AG10803 (cell line): ENCODE results near the gene GPR155.

Source experiments
- DNase-seq: peaks from one replicate; pipeline ENCODE4 v3.0.0; 2010; ENCODE audit warnings: low read depth
- H3K4me3 ChIP-seq: 2 replicates; pipeline ENCODE4 v1.5.1; 2011; ENCODE audit warnings: mild to moderate bottlenecking, low read length, control low read depth
- TF ChIP-seq, protein P1 (sequence below): conservative IDR thresholded peaks from 2 replicates; pipeline ENCODE4 v1.5.1; 2011; ENCODE audit warnings: mild to moderate bottlenecking, low read length, control low read depth, inconsistent platforms

GPR155 gene, protein sequence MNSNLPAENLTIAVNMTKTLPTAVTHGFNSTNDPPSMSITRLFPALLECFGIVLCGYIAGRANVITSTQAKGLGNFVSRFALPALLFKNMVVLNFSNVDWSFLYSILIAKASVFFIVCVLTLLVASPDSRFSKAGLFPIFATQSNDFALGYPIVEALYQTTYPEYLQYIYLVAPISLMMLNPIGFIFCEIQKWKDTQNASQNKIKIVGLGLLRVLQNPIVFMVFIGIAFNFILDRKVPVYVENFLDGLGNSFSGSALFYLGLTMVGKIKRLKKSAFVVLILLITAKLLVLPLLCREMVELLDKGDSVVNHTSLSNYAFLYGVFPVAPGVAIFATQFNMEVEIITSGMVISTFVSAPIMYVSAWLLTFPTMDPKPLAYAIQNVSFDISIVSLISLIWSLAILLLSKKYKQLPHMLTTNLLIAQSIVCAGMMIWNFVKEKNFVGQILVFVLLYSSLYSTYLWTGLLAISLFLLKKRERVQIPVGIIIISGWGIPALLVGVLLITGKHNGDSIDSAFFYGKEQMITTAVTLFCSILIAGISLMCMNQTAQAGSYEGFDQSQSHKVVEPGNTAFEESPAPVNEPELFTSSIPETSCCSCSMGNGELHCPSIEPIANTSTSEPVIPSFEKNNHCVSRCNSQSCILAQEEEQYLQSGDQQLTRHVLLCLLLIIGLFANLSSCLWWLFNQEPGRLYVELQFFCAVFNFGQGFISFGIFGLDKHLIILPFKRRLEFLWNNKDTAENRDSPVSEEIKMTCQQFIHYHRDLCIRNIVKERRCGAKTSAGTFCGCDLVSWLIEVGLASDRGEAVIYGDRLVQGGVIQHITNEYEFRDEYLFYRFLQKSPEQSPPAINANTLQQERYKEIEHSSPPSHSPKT

GRCh38 chr2:174486563-174487107, at the start of gene GPR155:
Gene GPR155 (minus strand): TSS chr2:174487029. CDS start chr2:174481956, 5,073 bp downstream.
- peak; percentile 32 for DNase-seq
- H3K4me3 ChIP-seq: peak within 1 kb of the TSS; percentile 94
- TF ChIP-seq, protein P1, sequence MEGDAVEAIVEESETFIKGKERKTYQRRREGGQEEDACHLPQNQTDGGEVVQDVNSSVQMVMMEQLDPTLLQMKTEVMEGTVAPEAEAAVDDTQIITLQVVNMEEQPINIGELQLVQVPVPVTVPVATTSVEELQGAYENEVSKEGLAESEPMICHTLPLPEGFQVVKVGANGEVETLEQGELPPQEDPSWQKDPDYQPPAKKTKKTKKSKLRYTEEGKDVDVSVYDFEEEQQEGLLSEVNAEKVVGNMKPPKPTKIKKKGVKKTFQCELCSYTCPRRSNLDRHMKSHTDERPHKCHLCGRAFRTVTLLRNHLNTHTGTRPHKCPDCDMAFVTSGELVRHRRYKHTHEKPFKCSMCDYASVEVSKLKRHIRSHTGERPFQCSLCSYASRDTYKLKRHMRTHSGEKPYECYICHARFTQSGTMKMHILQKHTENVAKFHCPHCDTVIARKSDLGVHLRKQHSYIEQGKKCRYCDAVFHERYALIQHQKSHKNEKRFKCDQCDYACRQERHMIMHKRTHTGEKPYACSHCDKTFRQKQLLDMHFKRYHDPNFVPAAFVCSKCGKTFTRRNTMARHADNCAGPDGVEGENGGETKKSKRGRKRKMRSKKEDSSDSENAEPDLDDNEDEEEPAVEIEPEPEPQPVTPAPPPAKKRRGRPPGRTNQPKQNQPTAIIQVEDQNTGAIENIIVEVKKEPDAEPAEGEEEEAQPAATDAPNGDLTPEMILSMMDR: 0 out of 2 replicates have a peak, but pooled peaks have one; percentile 2

DNA sequence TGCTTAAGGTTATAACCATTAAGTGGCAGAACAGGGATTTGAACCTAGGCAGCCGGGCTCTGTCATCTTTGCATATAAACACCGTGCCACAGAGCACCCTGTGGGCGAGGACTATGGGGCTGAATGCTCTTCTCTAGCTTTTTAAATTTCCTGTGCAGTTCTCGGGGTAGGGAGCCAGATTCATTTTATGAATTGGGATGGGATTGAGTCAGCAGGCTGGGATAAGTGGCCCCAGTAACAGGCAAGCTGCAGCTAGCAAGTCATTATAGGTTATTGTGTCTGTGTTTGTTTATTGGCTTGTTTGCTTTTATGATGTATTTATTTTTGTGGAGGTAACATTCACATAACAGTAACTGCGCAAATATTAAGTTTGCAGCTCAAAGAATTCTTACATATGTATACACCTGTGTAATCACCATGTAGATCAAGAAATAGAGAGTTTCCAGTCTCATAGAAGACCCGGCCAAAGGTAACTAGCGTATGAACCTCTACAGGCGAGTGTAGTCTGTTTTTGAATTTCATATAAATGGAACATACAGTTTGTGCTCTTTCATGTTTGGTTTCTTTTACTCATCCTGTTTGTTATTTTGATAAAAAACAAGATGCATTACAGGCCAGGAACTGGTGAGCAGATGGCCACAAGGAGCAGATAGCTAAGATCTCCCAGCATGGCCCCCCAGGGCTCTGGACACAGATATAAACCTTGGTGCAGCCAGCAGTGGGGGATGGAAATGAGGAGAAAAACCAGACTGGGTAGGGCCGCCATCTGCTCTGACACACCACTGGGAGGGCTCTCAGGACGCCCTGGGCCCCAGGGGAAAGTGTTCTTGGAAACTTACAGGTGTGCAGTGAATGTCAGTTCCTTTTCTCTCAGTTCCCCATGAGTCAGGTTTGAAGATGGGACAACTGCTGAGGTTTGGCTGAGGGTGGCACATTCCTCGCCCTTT, 49.2 kb upstream of the GPR155 start:
- no peak for DNase-seq
- H3K4me3 ChIP-seq: no peak overlapping the region
- TF ChIP-seq, protein P1: no peak

GRCh38 chr2:174535083-174535482, 48.3 kb upstream of the GPR155 start:
- H3K4me3 ChIP-seq: no peak overlapping the region
- DNase-seq: no peak

DNA sequence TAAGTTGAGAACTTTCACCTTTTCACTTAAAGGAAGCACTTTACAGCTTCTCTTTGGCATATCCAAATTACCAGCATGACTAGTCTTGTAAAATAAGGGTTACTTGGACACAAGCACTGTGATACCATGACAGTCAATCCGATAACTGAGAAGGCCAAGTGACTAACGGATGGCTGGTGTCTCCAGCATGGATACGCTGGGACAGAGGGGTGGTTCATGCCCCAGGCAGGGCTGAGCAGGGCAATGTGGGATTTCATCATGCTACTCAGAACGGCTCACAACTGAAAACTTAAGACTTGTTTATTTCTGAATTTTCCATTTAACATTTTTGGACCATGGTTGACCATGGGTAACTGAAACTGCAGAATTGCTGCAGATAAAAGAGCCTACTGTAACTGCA, 43.1 kb upstream of the GPR155 start:
- TF ChIP-seq, protein P1: no peak
- no peak for DNase-seq
- no peak overlapping the region for H3K4me3 ChIP-seq

More at GRCh38 chr2:174535083-174535482, 48.3 kb upstream of the GPR155 start:
- TF ChIP-seq, protein P1: no peak

DNA sequence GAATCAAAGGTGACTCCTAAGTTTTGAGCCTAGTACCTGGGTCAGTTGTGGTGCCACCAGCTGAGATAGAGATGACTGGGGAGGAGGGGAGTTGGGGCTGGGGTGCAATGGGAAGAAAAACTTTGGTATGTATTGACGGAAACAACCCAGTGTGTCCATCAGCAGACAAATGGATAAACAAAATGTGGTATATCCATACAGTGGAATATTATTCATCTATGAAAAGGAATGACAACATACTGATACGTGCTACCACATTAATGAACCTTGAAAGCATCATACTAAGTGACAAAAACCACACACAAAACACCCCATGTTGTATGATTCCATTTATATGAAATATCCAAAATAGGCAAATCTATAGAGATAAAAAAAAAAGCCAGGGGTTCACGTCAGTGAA, 41.1 kb upstream of the GPR155 start:
- H3K4me3 ChIP-seq: no peak overlapping the region
- TF ChIP-seq, protein P1: no peak
- DNase-seq: no peak

- DNase-seq: no peak
- TF ChIP-seq, protein P1: no peak
- no peak overlapping the region for H3K4me3 ChIP-seq
Observed at GRCh38 chr2:174527101-174527721, 40.4 kb upstream of the GPR155 start.
